ENCODE data around the gene EEF1G. TPM values are rescaled to one million over a fixed set of nuclear protein-coding genes. Genes with fewer than 3 reads are reported as not detected.
"Not testable (repeated sequence)": the region's sequence is repeated elsewhere in the genome, so short reads cannot be mapped to it uniquely, and the experiment has no call there.

EEF1G gene
- total RNA-seq, 4 donors from 2014 or later, result 1,070 to 1,712 (median 1,374) TPM

- Histone ChIP-seq H3K9me3 (no peaks in the 10 kb centered on the region), H3K27me3 (no peaks in the 10 kb centered on the region), H3K4me1 (peaks cover 3 to 71% (median 26%) of the 10 kb centered on the region in 3 donors), H3K4me3 (peak overlapping the region in 1 of 2 donors; percentile 4), H3K36me3 (peaks cover 0 to 65% of the 10 kb centered on the region in 2 donors), H3K27ac (peak overlapping the region; percentile 82 to 95 (median 94))
- peak in 3 of 4 experiments; percentile 92 to 94 (median 93) for TF ChIP-seq CTCF (IDR thresholded peaks at IDR 0.05)
- TF ChIP-seq POLR2AphosphoS5 (IDR thresholded peaks at IDR 0.05), result peak; percentile 92
- TF ChIP-seq EP300 (IDR thresholded peaks at IDR 0.05), result no peak
- ATAC-seq, result peak; percentile 89
- 17 to 25% methylated on average over 2 of the region's 2 CpGs for WGBS, 2 donors (ENCODE audit: low coverage in 1 of 2)
These were observed 13.1 kb downstream of the EEF1G start for GRCh38 chr11:62560566-62561103.

DNA sequence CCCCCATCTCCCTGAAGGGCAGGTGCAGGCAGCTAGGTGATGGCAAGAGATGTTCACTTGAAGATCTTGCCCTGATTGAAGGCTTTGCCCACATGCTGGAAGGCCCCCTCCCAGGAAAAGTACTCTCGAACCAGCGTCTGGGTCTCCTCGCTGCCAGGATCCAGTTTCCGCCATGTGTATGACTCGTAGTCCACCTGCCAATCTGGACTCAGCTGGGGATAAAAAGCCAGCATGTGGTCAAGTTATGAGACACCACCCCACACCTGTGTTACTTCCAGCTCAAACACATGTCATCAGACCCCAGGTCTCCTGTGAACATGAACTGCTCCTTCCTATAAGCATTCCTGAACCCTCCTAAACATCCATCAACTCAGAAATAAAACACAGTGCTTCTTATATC is 14.1 kb downstream of the EEF1G start:
- ATAC-seq, H3K9me3 ChIP-seq, H3K27me3 ChIP-seq: not testable (repeated sequence)
- Histone ChIP-seq H3K4me3 (peak overlapping the region in 1 of 2 donors; percentile 4), H3K27ac (peak overlapping the region; percentile 70 to 95 (median 94)), H3K36me3 (peaks cover 0 to 55% of the 10 kb centered on the region in 2 donors), H3K4me1 (peaks cover 5 to 81% (median 36%) of the 10 kb centered on the region in 3 donors)
- WGBS, 2 donors (ENCODE audit: low coverage in 1 of 2), result 40 to 70% methylated on average over 1 to 3 of the region's 5 CpGs

- peaks cover 0 to 51% of the 10 kb centered on the region in 2 donors for H3K36me3 ChIP-seq
- H3K27me3 ChIP-seq, result no peaks in the 10 kb centered on the region
- no peak overlapping the region for H3K4me3 ChIP-seq
- 77 to 83% methylated on average over 4 to 7 of the region's 8 CpGs for WGBS, 2 donors (ENCODE audit: low coverage in 1 of 2)
- ATAC-seq, result no peak
- TF ChIP-seq POLR2AphosphoS5 (IDR thresholded peaks at IDR 0.05), result no peak
- no peak for TF ChIP-seq EP300 (IDR thresholded peaks at IDR 0.05)
- no peak for TF ChIP-seq CTCF (IDR thresholded peaks at IDR 0.05)
- no peak for TF ChIP-seq POLR2A (IDR thresholded peaks at IDR 0.05)
- peak overlapping the region; percentile 70 to 95 (median 94) for H3K27ac ChIP-seq
- H3K4me1 ChIP-seq, result peaks cover 5 to 86% (median 40%) of the 10 kb centered on the region in 3 donors
- H3K9me3 ChIP-seq, result no peaks in the 10 kb centered on the region
These were observed 14.5 kb downstream of the EEF1G start for GRCh38 chr11:62559204-62559603.

GRCh38 chr11:62558669-62559068 is 15.0 kb downstream of the EEF1G start:
- Histone ChIP-seq H3K27me3 (no peaks in the 10 kb centered on the region), H3K9me3 (no peaks in the 10 kb centered on the region), H3K36me3 (peaks cover 0 to 45% of the 10 kb centered on the region in 2 donors), H3K4me1 (peaks cover 10 to 91% (median 45%) of the 10 kb centered on the region in 3 donors), H3K4me3 (no peak overlapping the region), H3K27ac (peak overlapping the region in 3 of 4 donors; percentile 64 to 94 (median 93))
- WGBS, 2 donors (ENCODE audit: low coverage in 1 of 2), result 78 to 88% methylated on average over 3 to 4 of the region's 9 CpGs
- no peak for TF ChIP-seq EP300 (IDR thresholded peaks at IDR 0.05)
- TF ChIP-seq POLR2AphosphoS5 (IDR thresholded peaks at IDR 0.05), result no peak
- no peak for TF ChIP-seq POLR2A (IDR thresholded peaks at IDR 0.05)
- no peak for TF ChIP-seq CTCF (IDR thresholded peaks at IDR 0.05)
- ATAC-seq, result no peak

- Histone ChIP-seq H3K4me1 (peaks cover 12 to 97% (median 56%) of the 10 kb centered on the region in 3 donors), H3K9me3 (no peaks in the 10 kb centered on the region), H3K4me3 (peak overlapping the region in 1 of 2 donors; percentile 1), H3K27ac (peak overlapping the region; percentile 26 to 96 (median 94)), H3K27me3 (no peaks in the 10 kb centered on the region), H3K36me3 (peaks cover 0 to 29% of the 10 kb centered on the region in 2 donors)
- no peak for ATAC-seq
- TF ChIP-seq CTCF (IDR thresholded peaks at IDR 0.05), result no peak
- no peak for TF ChIP-seq EP300 (IDR thresholded peaks at IDR 0.05)
- no peak for TF ChIP-seq POLR2AphosphoS5 (IDR thresholded peaks at IDR 0.05)
- no peak for TF ChIP-seq POLR2A (IDR thresholded peaks at IDR 0.05)
- 20 to 39% methylated on average over 1 to 2 of the region's 3 CpGs for WGBS, 2 donors (ENCODE audit: low coverage in 1 of 2)
These were observed 16.6 kb downstream of the EEF1G start for GRCh38 chr11:62556875-62557631.
